Measurements from ENCODE around the gene ARHGEF28. TPM values are rescaled to one million over a fixed set of nuclear protein-coding genes. Genes with fewer than 3 reads are reported as not detected.

ARHGEF28 gene
- total and polyA plus RNA-seq, 10 of the 15 experiments (the other 5 are each of a cell fraction or from before 2014, with no cell fraction given) = 0.10 to 0.72 (median 0.22) TPM; not detected in 2

DNA sequence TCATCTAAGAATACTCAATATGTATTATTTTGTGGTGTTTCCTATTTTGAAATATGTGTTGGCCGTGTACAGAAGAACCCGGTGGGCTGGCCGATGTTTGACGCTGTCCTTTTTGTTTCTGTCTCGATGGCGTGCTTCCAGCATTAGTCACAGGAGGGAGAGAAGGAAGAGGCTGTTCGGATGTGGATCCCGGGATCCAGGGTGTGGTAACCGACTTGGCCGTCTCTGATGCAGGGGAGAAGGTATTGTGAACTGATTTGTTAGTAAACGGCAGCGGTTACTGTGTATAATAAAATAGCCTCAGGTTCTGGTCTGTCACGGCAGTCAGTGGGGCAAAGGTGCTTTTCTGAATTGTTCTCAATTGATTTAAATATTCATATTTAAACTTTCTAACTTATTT is 275.0 kb downstream of the ARHGEF28 start:
- ATAC-seq (no peak), FAIRE-seq (no peak), DNase-seq (ENCODE audit: low read depth, low spot score) (no peak)
- ChIA-PET RAD21 (ENCODE audit: unreplicated experiment) (interaction anchor here (2.6 to 3.5 kb wide), 2 partner anchors 12 to 741 kb away, joined by 14 to 45 read pairs; partner anchors contain the start of gene ENC1), CTCF (interaction anchor here (1.2 to 3.7 kb wide), 4 partner anchors 28 to 749 kb away, joined by 4 to 65 read pairs (median 45); partner anchors contain the start of gene ENC1), SMC1A (ENCODE audit: uncharacterized antibody, unreplicated experiment) (interaction anchor here (1.0 to 3.5 kb wide), 7 partner anchors 10 to 1780 kb away, joined by 3 to 71 read pairs (median 7); partner anchors contain the start of gene ENC1), POLR2A (no interaction called here)
- Histone ChIP-seq H4K20me1 (ENCODE audit: control insufficient read depth, insufficient read depth) (no peaks in the 10 kb centered on the region), H3K9ac (ENCODE audit: control insufficient read depth, insufficient read depth, low read length) (no peak overlapping the region), H3K79me2 (ENCODE audit: control insufficient read depth, insufficient read depth, low read length) (no peaks in the 10 kb centered on the region), H3K9me3 (replicated peaks; ENCODE audit: control insufficient read depth, insufficient read depth, low read length) (no peaks in the 10 kb centered on the region), H3K36me3 (ENCODE audit: control insufficient read depth in 2 of 2, insufficient read depth in 2 of 2, low read length in 1 of 2) (no peaks in the 10 kb centered on the region), H3K27ac (ENCODE audit: control insufficient read depth, insufficient read depth) (no peak overlapping the region), H3K4me3 (no peak overlapping the region), H3K4me1 (ENCODE audit: control insufficient read depth, insufficient read depth, low read length) (peaks cover 12% of the 10 kb centered on the region), H3K4me2 (ENCODE audit: control insufficient read depth, insufficient read depth) (no peak overlapping the region), H3K27me3 (replicated peaks in 1 of 2; ENCODE audit: control insufficient read depth in 2 of 2, insufficient read depth in 2 of 2, low read length in 1 of 2) (peaks cover 0 to 4% of the 10 kb centered on the region in 2 experiments; a peak in 1 of 4 replicates), H2AFZ (ENCODE audit: control insufficient read depth, low read depth, low read length) (no peak overlapping the region)
- WGBS (ENCODE audit: insufficient coverage, insufficient replicate concordance, low lambda C conversion rate, missing lambda C conversion rate) = 72% methylated on average over 13 of the region's 13 CpGs
- no peak for TF ChIP-seq SP1 (IDR thresholded peaks at IDR 0.05; ENCODE audit: low read depth, low read length)
- no peak for TF ChIP-seq TCF7 (IDR thresholded peaks at IDR 0.05; ENCODE audit: borderline replicate concordance)
- TF ChIP-seq SUZ12 (IDR thresholded peaks at IDR 0.05; ENCODE audit: unreplicated experiment) = no peak
- no peak for TF ChIP-seq RCOR1 (conservative IDR thresholded peaks at IDR 0.05; ENCODE audit: low read depth, low read length)
- in situ Hi-C loops (cut with MboI) (loop anchor here (5.0 kb wide), 1 partner anchor 746 kb away; no protein-coding TSS in a partner anchor), intact Hi-C loops (cut with micrococcal nuclease; ENCODE audit: unreplicated experiment) (loop anchor here (5.0 to 10.0 kb wide), 3 partner anchors 136 to 676 kb away; no protein-coding TSS in a partner anchor)
- no TSS peak for BruUV-seq (replicated peaks)

- no TSS peak for BruUV-seq (replicated peaks)
- FAIRE-seq (no peak), ATAC-seq (no peak), DNase-seq (ENCODE audit: low read depth, low spot score) (no peak)
- intact Hi-C loops (cut with micrococcal nuclease; ENCODE audit: unreplicated experiment) (loop anchor here (5.0 to 10.0 kb wide), 3 partner anchors 136 to 676 kb away; no protein-coding TSS in a partner anchor), in situ Hi-C loops (cut with MboI) (loop anchor here (5.0 kb wide), 1 partner anchor 746 kb away; no protein-coding TSS in a partner anchor)
- 0% methylated on average over 4 of the region's 4 CpGs for WGBS (ENCODE audit: insufficient coverage, insufficient replicate concordance, low lambda C conversion rate, missing lambda C conversion rate)
- ChIA-PET SMC1A (ENCODE audit: uncharacterized antibody, unreplicated experiment) (interaction anchor here (0.7 to 3.5 kb wide), 21 partner anchors 8 to 1780 kb away, joined by 3 to 71 read pairs (median 5); partner anchors contain the start of gene ENC1), RAD21 (ENCODE audit: unreplicated experiment) (interaction anchor here (0.9 to 3.5 kb wide), 9 partner anchors 9 to 745 kb away, joined by 3 to 45 read pairs (median 6); partner anchors contain the start of gene ENC1), CTCF (interaction anchor here (0.6 to 3.7 kb wide), 31 partner anchors 9 to 760 kb away, joined by 3 to 65 read pairs (median 5); partner anchors contain the start of gene ENC1), POLR2A (interaction anchor here (1.5 kb wide), 1 partner anchor 741 kb away, joined by 6 read pairs; no protein-coding TSS in a partner anchor)
- H3K4me1 ChIP-seq (ENCODE audit: control insufficient read depth, insufficient read depth, low read length) = peaks cover 12% of the 10 kb centered on the region
- H3K36me3 ChIP-seq (ENCODE audit: control insufficient read depth in 2 of 2, insufficient read depth in 2 of 2, low read length in 1 of 2) = no peaks in the 10 kb centered on the region
- H2AFZ ChIP-seq (ENCODE audit: control insufficient read depth, low read depth, low read length) = no peak overlapping the region
- no peak overlapping the region for H3K27ac ChIP-seq (ENCODE audit: control insufficient read depth, insufficient read depth)
- H3K27me3 ChIP-seq (replicated peaks in 1 of 2; ENCODE audit: control insufficient read depth in 2 of 2, insufficient read depth in 2 of 2, low read length in 1 of 2) = peaks cover 0 to 4% of the 10 kb centered on the region in 2 experiments; a peak in 1 of 4 replicates
- H3K9ac ChIP-seq (ENCODE audit: control insufficient read depth, insufficient read depth, low read length) = no peak overlapping the region
- TF ChIP-seq POU2F2 (IDR thresholded peaks at IDR 0.05; ENCODE audit: borderline replicate concordance, low read depth, low read length) = no peak
- no peak for TF ChIP-seq HDAC6 (IDR thresholded peaks at IDR 0.05; ENCODE audit: unreplicated experiment)
- TF ChIP-seq CTCF (IDR thresholded peaks at IDR 0.05 in 2 of 3, conservative IDR thresholded peaks at IDR 0.05 in 1 of 3; ENCODE audit: control insufficient read depth in 2 of 3, extremely low read depth in 1 of 3, insufficient read depth in 1 of 3, low read depth in 3 of 3, low read length in 3 of 3) = peak in 1 of 3 experiments; percentile 26; a peak in 1 of 6 replicates
- no peak overlapping the region for H3K4me3 ChIP-seq
- no peaks in the 10 kb centered on the region for H4K20me1 ChIP-seq (ENCODE audit: control insufficient read depth, insufficient read depth)
- H3K4me2 ChIP-seq (ENCODE audit: control insufficient read depth, insufficient read depth) = no peak overlapping the region
- H3K9me3 ChIP-seq (replicated peaks; ENCODE audit: control insufficient read depth, insufficient read depth, low read length) = no peaks in the 10 kb centered on the region
- H3K79me2 ChIP-seq (ENCODE audit: control insufficient read depth, insufficient read depth, low read length) = no peaks in the 10 kb centered on the region
Observed at GRCh38 chr5:73901455-73901854, 275.5 kb downstream of the ARHGEF28 start.

Data from GM12878 (cell line).